HEK293 (cell line): ENCODE data around the gene ATP8B1.

Experiments used
- CTCF ChIA-PET: fragments of 350-600 bp; formaldehyde crosslinking; extraction: SDS; loops from one replicate; lab custom pipeline; 2021; ENCODE audit warnings: antibody characterized with exemption; lab: Yijun Ruan, JAX
- POLR2A ChIA-PET: fragments of 300-600 bp; formaldehyde crosslinking; extraction: SDS; loops from one replicate; lab custom pipeline; 2020; ENCODE audit warnings: antibody characterized with exemption, inconsistent platforms; lab: Yijun Ruan, JAX
- H3K27ac ChIP-seq: fragments of 200-500 bp; sonication (Bioruptor generic); 2 replicates; pipeline ENCODE4 v1.5.1; 2014; ENCODE audit warnings: low read depth, low read length, control low read depth, inconsistent platforms; ENCODE audit errors: extremely low read depth
- H3K36me3 ChIP-seq, 2 experiments: fragments of 200-500 bp in 1 of 2; sonication (Bioruptor generic) in 1 of 2; 1 replicate in 1 of 2; 2 replicates in 1 of 2; pipeline ENCODE4 v1.5.1; 2014 to 2017; ENCODE audit warnings: inconsistent platforms in 2 of 2, low read length in 2 of 2; ENCODE audit not compliant: control insufficient read depth in 2 of 2, insufficient read depth in 1 of 2
- H3K4me1 ChIP-seq: fragments of 200-500 bp; sonication (Bioruptor generic); 2 replicates; pipeline ENCODE4 v1.5.1; 2014; ENCODE audit warnings: mild to moderate bottlenecking, low read length, inconsistent platforms; ENCODE audit not compliant: control insufficient read depth, insufficient read depth
- H3K4me3 ChIP-seq: 2 replicates; pipeline ENCODE4 v1.5.1; 2011; ENCODE audit warnings: low read depth, mild to moderate bottlenecking, control low read depth, low read length, moderate library complexity
- H3K9me3 ChIP-seq: fragments of 200-500 bp; sonication (Bioruptor generic); 2 replicates; pipeline ENCODE4 v1.5.1; 2014; ENCODE audit warnings: low read depth, low read length, inconsistent platforms; ENCODE audit not compliant: control insufficient read depth, insufficient read depth
- BCL6B ChIP-seq: fragments of 450-650 bp; formaldehyde crosslinking; IDR thresholded peaks from 2 replicates; pipeline ENCODE4 v1.5.1; 2017; ENCODE audit warnings: missing biosample characterization, missing genetic modification characterization
- IKZF3 ChIP-seq: fragments of 450-650 bp; IDR thresholded peaks from 2 replicates; pipeline ENCODE4 v1.5.0; 2018; ENCODE audit warnings: missing biosample characterization, mild to moderate bottlenecking, missing genetic modification characterization, moderate library complexity
- SCRT1 ChIP-seq: fragments of 450-650 bp; formaldehyde crosslinking; IDR thresholded peaks from 2 replicates; pipeline ENCODE4 v1.5.1; 2016; ENCODE audit warnings: missing biosample characterization, missing genetic modification characterization, borderline replicate concordance
- YY1 ChIP-seq: fragments of 450-650 bp; formaldehyde crosslinking; IDR thresholded peaks from 2 replicates; pipeline ENCODE4 v1.5.1; 2018; ENCODE audit warnings: missing biosample characterization, missing genetic modification characterization
- ZBTB26 ChIP-seq: fragments of 450-650 bp; formaldehyde crosslinking; optimal IDR thresholded peaks from 2 replicates; pipeline ENCODE3; 2016; ENCODE audit warnings: missing biosample characterization, mild to moderate bottlenecking, missing genetic modification characterization
- ZBTB8A ChIP-seq: fragments of 450-650 bp; formaldehyde crosslinking; IDR thresholded peaks from 2 replicates; pipeline ENCODE4 v1.5.1; 2016; ENCODE audit warnings: missing biosample characterization, missing genetic modification characterization
- ZEB2 ChIP-seq: fragments of 450-650 bp; formaldehyde crosslinking; IDR thresholded peaks from 2 replicates; pipeline ENCODE4 v1.5.1; 2016; ENCODE audit warnings: missing biosample characterization, missing genetic modification characterization
- ZFP37 ChIP-seq: fragments of 450-650 bp; formaldehyde crosslinking; IDR thresholded peaks from 2 replicates; pipeline ENCODE4 v1.5.1; 2016; ENCODE audit warnings: missing biosample characterization, missing genetic modification characterization
- ZNF138 ChIP-seq: fragments of 450-650 bp; formaldehyde crosslinking; IDR thresholded peaks from 2 replicates; pipeline ENCODE4 v1.5.1; 2016; ENCODE audit warnings: missing biosample characterization, missing genetic modification characterization, borderline replicate concordance
- ZNF155 ChIP-seq: fragments of 450-650 bp; formaldehyde crosslinking; IDR thresholded peaks from 2 replicates; pipeline ENCODE4 v1.5.1; 2016; ENCODE audit warnings: missing biosample characterization, missing genetic modification characterization
- ZNF157 ChIP-seq: fragments of 450-650 bp; formaldehyde crosslinking; IDR thresholded peaks from 2 replicates; pipeline ENCODE4 v1.5.1; 2016; ENCODE audit warnings: missing biosample characterization, missing genetic modification characterization
- ZNF169 ChIP-seq: fragments of 450-650 bp; formaldehyde crosslinking; IDR thresholded peaks from 2 replicates; pipeline ENCODE4 v1.5.1; 2016; ENCODE audit warnings: missing biosample characterization, missing genetic modification characterization
- ZNF221 ChIP-seq: fragments of 450-650 bp; formaldehyde crosslinking; IDR thresholded peaks from 2 replicates; pipeline ENCODE4 v1.5.1; 2017; ENCODE audit warnings: missing biosample characterization, missing genetic modification characterization, borderline replicate concordance
- ZNF302 ChIP-seq: fragments of 450-650 bp; formaldehyde crosslinking; IDR thresholded peaks from 2 replicates; pipeline ENCODE4 v1.5.1; 2016; ENCODE audit warnings: missing biosample characterization, missing genetic modification characterization, low read depth
- ZNF350 ChIP-seq: fragments of 450-650 bp; formaldehyde crosslinking; IDR thresholded peaks from 2 replicates; pipeline ENCODE4 v1.5.0; 2017; ENCODE audit warnings: missing biosample characterization, mild to moderate bottlenecking, missing genetic modification characterization
- ZNF391 ChIP-seq: fragments of 450-650 bp; formaldehyde crosslinking; IDR thresholded peaks from 2 replicates; pipeline ENCODE4 v1.5.1; 2016; ENCODE audit warnings: low read depth, missing biosample characterization, missing genetic modification characterization, borderline replicate concordance
- ZNF473 ChIP-seq: fragments of 450-650 bp; formaldehyde crosslinking; IDR thresholded peaks from 2 replicates; pipeline ENCODE4 v1.5.1; 2017; ENCODE audit warnings: missing biosample characterization, missing genetic modification characterization
- ZNF521 ChIP-seq: fragments of 450-650 bp; formaldehyde crosslinking; IDR thresholded peaks from 2 replicates; pipeline ENCODE4 v1.5.1; 2017; ENCODE audit warnings: missing biosample characterization, mild to moderate bottlenecking, missing genetic modification characterization
- ZNF544 ChIP-seq: fragments of 450-650 bp; formaldehyde crosslinking; IDR thresholded peaks from 2 replicates; pipeline ENCODE4 v1.5.0; 2017; ENCODE audit warnings: missing biosample characterization, missing genetic modification characterization
- ZNF549 ChIP-seq: fragments of 450-650 bp; IDR thresholded peaks from 2 replicates; pipeline ENCODE4 v1.5.1; 2018; ENCODE audit warnings: missing biosample characterization, missing genetic modification characterization, mild to moderate bottlenecking, inconsistent platforms, moderate library complexity
- ZNF629 ChIP-seq: fragments of 450-650 bp; formaldehyde crosslinking; IDR thresholded peaks from 2 replicates; pipeline ENCODE4 v1.5.1; 2017; ENCODE audit warnings: missing biosample characterization, missing genetic modification characterization
- ZNF654 ChIP-seq: fragments of 450-650 bp; formaldehyde crosslinking; IDR thresholded peaks from 2 replicates; pipeline ENCODE4 v1.5.1; 2016; ENCODE audit warnings: low read depth, missing biosample characterization, missing genetic modification characterization
- ZNF830 ChIP-seq: fragments of 450-650 bp; IDR thresholded peaks from 2 replicates; pipeline ENCODE4 v1.5.0; 2018; ENCODE audit warnings: missing biosample characterization, missing genetic modification characterization, low read depth, mild to moderate bottlenecking, moderate library complexity
- TF ChIP-seq, protein P1 (sequence below): fragments of 450-650 bp; formaldehyde crosslinking; IDR thresholded peaks from 2 replicates; pipeline ENCODE4 v1.5.1; 2016; ENCODE audit warnings: missing biosample characterization, missing genetic modification characterization, borderline replicate concordance

Gene ATP8B1

DNA sequence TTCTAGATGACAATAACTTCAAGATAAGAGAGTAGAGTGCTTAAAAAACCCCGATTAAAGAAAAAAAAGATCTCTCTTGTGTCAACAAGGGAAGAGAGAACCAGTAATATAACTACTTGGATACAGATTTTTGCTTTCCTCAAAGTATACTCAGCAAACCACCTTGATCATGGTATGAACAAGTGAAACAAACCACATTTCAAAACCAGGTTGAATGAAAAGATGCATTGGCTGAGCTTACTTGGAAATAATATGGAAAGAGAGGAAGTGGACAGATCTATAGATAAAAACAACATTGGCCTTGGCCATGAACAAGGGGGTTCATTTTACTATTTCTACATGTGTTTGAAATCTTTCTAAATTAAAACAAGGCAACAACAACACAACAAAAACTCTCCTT is 50.1 kb downstream of the ATP8B1 start (continued):
- TF ChIP-seq ZNF157 (no peak), ZNF473 (tag by site-specific recombination) (no peak), ZNF544 (tag by site-specific recombination) (no peak), ZNF391 (tag by site-specific recombination) (no peak), ZNF549 (no peak)

GRCh38 chr18:57749604-57749970 is 53.5 kb downstream of the ATP8B1 start:
- H3K4me1 ChIP-seq: peaks cover 30% of the 10 kb centered on the region
- TF ChIP-seq BCL6B: no peak
- TF ChIP-seq ZNF302 (tag by site-specific recombination): no peak
- TF ChIP-seq ZBTB8A: no peak
- TF ChIP-seq ZFP37 (tag by site-specific recombination): no peak
- TF ChIP-seq YY1: no peak
- TF ChIP-seq, protein P1, sequence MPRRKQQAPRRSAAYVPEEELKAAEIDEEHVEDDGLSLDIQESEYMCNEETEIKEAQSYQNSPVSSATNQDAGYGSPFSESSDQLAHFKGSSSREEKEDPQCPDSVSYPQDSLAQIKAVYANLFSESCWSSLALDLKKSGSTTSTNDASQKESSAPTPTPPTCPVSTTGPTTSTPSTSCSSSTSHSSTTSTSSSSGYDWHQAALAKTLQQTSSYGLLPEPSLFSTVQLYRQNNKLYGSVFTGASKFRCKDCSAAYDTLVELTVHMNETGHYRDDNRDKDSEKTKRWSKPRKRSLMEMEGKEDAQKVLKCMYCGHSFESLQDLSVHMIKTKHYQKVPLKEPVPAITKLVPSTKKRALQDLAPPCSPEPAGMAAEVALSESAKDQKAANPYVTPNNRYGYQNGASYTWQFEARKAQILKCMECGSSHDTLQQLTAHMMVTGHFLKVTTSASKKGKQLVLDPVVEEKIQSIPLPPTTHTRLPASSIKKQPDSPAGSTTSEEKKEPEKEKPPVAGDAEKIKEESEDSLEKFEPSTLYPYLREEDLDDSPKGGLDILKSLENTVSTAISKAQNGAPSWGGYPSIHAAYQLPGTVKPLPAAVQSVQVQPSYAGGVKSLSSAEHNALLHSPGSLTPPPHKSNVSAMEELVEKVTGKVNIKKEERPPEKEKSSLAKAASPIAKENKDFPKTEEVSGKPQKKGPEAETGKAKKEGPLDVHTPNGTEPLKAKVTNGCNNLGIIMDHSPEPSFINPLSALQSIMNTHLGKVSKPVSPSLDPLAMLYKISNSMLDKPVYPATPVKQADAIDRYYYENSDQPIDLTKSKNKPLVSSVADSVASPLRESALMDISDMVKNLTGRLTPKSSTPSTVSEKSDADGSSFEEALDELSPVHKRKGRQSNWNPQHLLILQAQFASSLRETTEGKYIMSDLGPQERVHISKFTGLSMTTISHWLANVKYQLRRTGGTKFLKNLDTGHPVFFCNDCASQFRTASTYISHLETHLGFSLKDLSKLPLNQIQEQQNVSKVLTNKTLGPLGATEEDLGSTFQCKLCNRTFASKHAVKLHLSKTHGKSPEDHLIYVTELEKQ (tag by site-specific recombination): no peak
- no peak for TF ChIP-seq ZNF221
- TF ChIP-seq ZNF138 (tag by site-specific recombination): no peak
- no peak for TF ChIP-seq ZNF155 (tag by site-specific recombination)
- no peak for TF ChIP-seq ZNF629 (tag by site-specific recombination)
- TF ChIP-seq ZNF157: no peak
- TF ChIP-seq SCRT1 (tag by site-specific recombination): no peak
- TF ChIP-seq ZNF350 (tag by site-specific recombination): no peak
- TF ChIP-seq ZEB2: no peak
- TF ChIP-seq ZNF169: no peak
- no peak for TF ChIP-seq ZNF830 (tag by site-specific recombination)
- TF ChIP-seq IKZF3 (tag by site-specific recombination): no peak
- TF ChIP-seq ZNF654 (tag by site-specific recombination): no peak
- no peak for TF ChIP-seq ZNF521 (tag by site-specific recombination)
- no peak for TF ChIP-seq ZBTB26
- no peak overlapping the region for H3K27ac ChIP-seq
- CTCF ChIA-PET: interaction anchor here (0.6 kb wide), 3 partner anchors 40 to 978 kb away, joined by 3 to 4 read pairs (median 3); no protein-coding TSS in a partner anchor
- POLR2A ChIA-PET: no interaction called here
- no peaks in the 10 kb centered on the region for H3K9me3 ChIP-seq
- H3K36me3 ChIP-seq: no peaks in the 10 kb centered on the region
- no peak overlapping the region for H3K4me3 ChIP-seq
